H1 (cell line): ENCODE measurements around the gene OR10V1. TPM values are rescaled to one million over a fixed set of nuclear protein-coding genes. Genes with fewer than 3 reads are reported as not detected.

ENCODE experiments used
- CTCF ChIA-PET: fragments of 300-600 bp; sonication (Branson Sonifier 250); formaldehyde crosslinking; loops from one replicate; lab custom pipeline; 2021; ENCODE audit not compliant: partially characterized antibody; lab: Charles Lee
- POLR2A ChIA-PET: fragments of 300-600 bp; sonication (Branson Sonifier 250); formaldehyde crosslinking; loops from one replicate; lab custom pipeline; 2021; ENCODE audit warnings: inconsistent platforms; ENCODE audit not compliant: partially characterized antibody; lab: Charles Lee
- DNase-seq, 2 experiments: peaks; one replicate each; pipeline versions ENCODE4 v3.0.0 to v3.0.0-alpha.2; 2010 to 2022; ENCODE audit warnings: low spot score in 2 of 2, low read depth in 1 of 2, mixed read lengths in 1 of 2
- FAIRE-seq: peaks from 2 replicates; lab custom pipeline; 2011; peaks lifted over from hg19 to GRCh38; lab: Jason Lieb, UNC
- H2AFZ ChIP-seq: 2 replicates; pipeline ENCODE4 v1.8.1; 2012; ENCODE audit warnings: low read length, inconsistent platforms
- H2AK5ac ChIP-seq: 2 replicates; pipeline ENCODE4 v1.6.1; 2013; ENCODE audit warnings: low read depth, low read length
- H2BK120ac ChIP-seq: replicated peaks from 2 replicates; pipeline ENCODE3; 2013; ENCODE audit warnings: low read depth, low read length, inconsistent platforms
- H2BK12ac ChIP-seq: 2 replicates; pipeline ENCODE4 v1.6.1; 2013; ENCODE audit warnings: low read depth, low read length
- H2BK15ac ChIP-seq: 2 replicates; pipeline ENCODE4 v1.6.1; 2013; ENCODE audit warnings: low read length
- H2BK20ac ChIP-seq: 2 replicates; pipeline ENCODE4 v1.6.1; 2013; ENCODE audit warnings: low read length
- H2BK5ac ChIP-seq: 2 replicates; pipeline ENCODE4 v1.6.1; 2013; ENCODE audit warnings: low read depth, low read length
- H3K14ac ChIP-seq: 2 replicates; pipeline ENCODE4 v1.6.1; 2013; ENCODE audit warnings: inconsistent platforms; ENCODE audit not compliant: insufficient read length
- H3K18ac ChIP-seq: 2 replicates; pipeline ENCODE4 v1.6.1; 2013; ENCODE audit warnings: low read length; ENCODE audit errors: extremely low read depth
- H3K23ac ChIP-seq: 2 replicates; pipeline ENCODE4 v1.6.1; 2013; ENCODE audit warnings: inconsistent platforms; ENCODE audit not compliant: insufficient read length
- H3K23me2 ChIP-seq: 2 replicates; pipeline ENCODE4 v1.6.1; 2013; ENCODE audit warnings: low read depth, low read length
- H3K27ac ChIP-seq: 2 replicates; pipeline ENCODE4 v1.6.1; 2011; ENCODE audit warnings: low read depth, low read length, inconsistent platforms
- H3K27me3 ChIP-seq, 4 experiments: replicated peaks in 1 of 4; 1 replicate in 1 of 4; 2 replicates in 3 of 4; pipeline versions ENCODE4 v1.6.1 to v1.8.1; 2011 to 2013; ENCODE audit warnings: low read length in 3 of 4, mild to moderate bottlenecking in 3 of 4, inconsistent platforms in 2 of 4, mixed read lengths in 2 of 4, moderate library complexity in 1 of 4; ENCODE audit not compliant: control insufficient read depth in 3 of 4, insufficient read depth in 3 of 4; ENCODE audit errors: extremely low read depth in 1 of 4
- H3K36me3 ChIP-seq, 4 experiments: 2 replicates each; pipeline versions ENCODE4 v1.6.1 to v1.8.1; 2011 to 2013; ENCODE audit warnings: mild to moderate bottlenecking in 4 of 4, low read length in 3 of 4, moderate library complexity in 2 of 4, control low read depth in 1 of 4, inconsistent platforms in 1 of 4; ENCODE audit not compliant: insufficient read depth in 4 of 4, control insufficient read depth in 2 of 4
- H3K4ac ChIP-seq: replicated peaks from 2 replicates; pipeline ENCODE3; 2013; ENCODE audit warnings: low read length, low read depth, mixed read lengths, inconsistent platforms; ENCODE audit not compliant: insufficient read length
- H3K4me1 ChIP-seq, 4 experiments: replicated peaks in 1 of 4; 1 replicate in 1 of 4; 2 replicates in 3 of 4; pipeline versions ENCODE4 v1.6.1 to v1.8.1; 2011 to 2013; ENCODE audit warnings: low read length in 3 of 4, inconsistent platforms in 2 of 4, mixed read lengths in 1 of 4; ENCODE audit not compliant: insufficient read depth in 4 of 4, control insufficient read depth in 3 of 4
- H3K4me2 ChIP-seq, 2 experiments: 2 replicates each; pipeline versions ENCODE4 v1.6.1 to v1.8.1; 2011 to 2013; ENCODE audit warnings: low read depth in 2 of 2, low read length in 2 of 2, control low read depth in 1 of 2, inconsistent platforms in 1 of 2, mild to moderate bottlenecking in 1 of 2; ENCODE audit not compliant: insufficient read depth in 1 of 2
- H3K4me3 ChIP-seq, 4 experiments: fragments of 200-600, 300-600 bp in 1 of 4; sonication (generic), shearing (Covaris generic), sonication (Bioruptor Twin) in 1 of 4; 2 replicates each; pipeline versions ENCODE4 v1.5.1 to v1.8.1; 2011 to 2016; ENCODE audit warnings: low read length in 4 of 4, low read depth in 3 of 4, control low read depth in 2 of 4, inconsistent platforms in 2 of 4, mild to moderate bottlenecking in 2 of 4, mixed read lengths in 1 of 4, moderate library complexity in 1 of 4; ENCODE audit not compliant: insufficient read depth in 2 of 4; ENCODE audit errors: extremely low read depth in 1 of 4
- H3K56ac ChIP-seq: replicated peaks from 2 replicates; pipeline ENCODE3; 2013; ENCODE audit warnings: low read depth, mild to moderate bottlenecking, mixed read lengths, low read length, inconsistent platforms; ENCODE audit not compliant: insufficient read length
- H3K79me1 ChIP-seq: 2 replicates; pipeline ENCODE4 v1.6.1; 2013; ENCODE audit warnings: low read depth, low read length, control low read depth
- H3K79me2 ChIP-seq, 2 experiments: 2 replicates each; pipeline versions ENCODE4 v1.6.1 to v1.8.1; 2012 to 2013; ENCODE audit warnings: low read length in 2 of 2, mild to moderate bottlenecking in 2 of 2, inconsistent platforms in 1 of 2; ENCODE audit not compliant: insufficient read depth in 2 of 2, control insufficient read depth in 1 of 2
- H3K9ac ChIP-seq, 4 experiments: replicated peaks in 1 of 4; 1 replicate in 1 of 4; 2 replicates in 3 of 4; pipeline versions ENCODE4 v1.6.1 to v1.8.1; 2011 to 2013; ENCODE audit warnings: low read depth in 3 of 4, low read length in 3 of 4, control low read depth in 2 of 4, mild to moderate bottlenecking in 2 of 4, moderate library complexity in 2 of 4, inconsistent platforms in 1 of 4; ENCODE audit errors: extremely low read depth in 1 of 4
- H3K9me3 ChIP-seq, 2 experiments: 2 replicates each; pipeline versions ENCODE4 v1.6.1 to v1.8.1; 2012 to 2013; ENCODE audit warnings: mild to moderate bottlenecking in 2 of 2, moderate library complexity in 2 of 2, control low read depth in 1 of 2, inconsistent platforms in 1 of 2, low read depth in 1 of 2, low read length in 1 of 2, mixed read lengths in 1 of 2; ENCODE audit not compliant: insufficient read depth in 2 of 2
- H4K20me1 ChIP-seq, 2 experiments: replicated peaks in 1 of 2; 2 replicates each; pipeline versions ENCODE3 to v1.8.1; 2011 to 2013; ENCODE audit warnings: inconsistent platforms in 2 of 2, low read length in 2 of 2, mild to moderate bottlenecking in 1 of 2; ENCODE audit not compliant: insufficient read depth in 2 of 2, control insufficient read depth in 1 of 2
- H4K5ac ChIP-seq: 2 replicates; pipeline ENCODE4 v1.6.1; 2013; ENCODE audit warnings: low read length, low read depth, mixed read lengths, inconsistent platforms; ENCODE audit not compliant: insufficient read length
- H4K8ac ChIP-seq: 2 replicates; pipeline ENCODE4 v1.8.0; 2013; ENCODE audit warnings: mild to moderate bottlenecking, moderate library complexity, low read length, inconsistent platforms; ENCODE audit not compliant: insufficient read depth; ENCODE audit errors: extremely low read depth
- H4K91ac ChIP-seq: replicated peaks from 2 replicates; pipeline ENCODE3; 2013; ENCODE audit warnings: low read length, mixed read lengths, inconsistent platforms; ENCODE audit not compliant: insufficient read length
- CHD1 ChIP-seq: IDR thresholded peaks from 2 replicates; pipeline ENCODE4 v1.6.1; 2012; ENCODE audit warnings: low read depth, low read length, improper control_type of control experiment
- CHD2 ChIP-seq: IDR thresholded peaks from 2 replicates; pipeline ENCODE4 v1.6.1; 2012; ENCODE audit warnings: low read length, improper control_type of control experiment
- CREB1 ChIP-seq: IDR thresholded peaks from 2 replicates; pipeline ENCODE4 v1.6.1; 2012; ENCODE audit warnings: inconsistent platforms
- JUN ChIP-seq: IDR thresholded peaks from 2 replicates; pipeline ENCODE4 v1.6.1; 2011; ENCODE audit warnings: low read depth, mild to moderate bottlenecking, improper control_type of control experiment, low read length
- KDM1A ChIP-seq: fragments of 200-600, 300-600 bp; sonication (generic); IDR thresholded peaks from 2 replicates; pipeline ENCODE4 v1.7.1; 2016; ENCODE audit warnings: mild to moderate bottlenecking, low read length, borderline replicate concordance
- POLR2AphosphoS5 ChIP-seq: IDR thresholded peaks from 2 replicates; pipeline ENCODE4 v1.6.1; 2011; ENCODE audit warnings: low read depth, low read length
- RBBP5 ChIP-seq: IDR thresholded peaks from 2 replicates; pipeline ENCODE4 v1.7.1; 2012; ENCODE audit warnings: low read depth, mild to moderate bottlenecking, inconsistent platforms, low read length, moderate library complexity, borderline replicate concordance
- RNF2 ChIP-seq: fragments of 200-900, 300-1000 bp; sonication (generic); IDR thresholded peaks from 2 replicates; pipeline ENCODE4 v1.7.1; 2016; ENCODE audit warnings: borderline replicate concordance, low read depth, mild to moderate bottlenecking, antibody characterized with exemption, low read length; ENCODE audit not compliant: poor library complexity, severe bottlenecking; ENCODE audit errors: missing control alignments
- YY1 ChIP-seq: IDR thresholded peaks from 2 replicates; pipeline ENCODE4 v1.6.1; 2011; ENCODE audit warnings: low read depth, mild to moderate bottlenecking, low read length
- WGBS, 2 experiments: shearing (Covaris generic) in 1 of 2; methylation state at CpG; one replicate each; pipeline versions ENCODE4 v1.1.6 to v1.1.7; 2013 to 2015; ENCODE audit warnings: low lambda C conversion rate in 2 of 2, mixed read lengths in 2 of 2, inconsistent platforms in 1 of 2, low coverage in 1 of 2, missing lambda C conversion rate in 1 of 2; ENCODE audit not compliant: insufficient replicate concordance in 2 of 2, insufficient coverage in 1 of 2, insufficient read length in 1 of 2; ENCODE audit errors: extremely low coverage in 1 of 2, missing lambda C conversion rate in 1 of 2; 5-methylcytosine and 5-hydroxymethylcytosine counted together
- polyA plus RNA-seq, 7 experiments: library from polyadenylated mRNA; depleted of rRNA in 3 of 7; stranded (reverse) in 5 of 7; unstranded in 2 of 7; fragments of >200 nt in 5 of 7; fragments of 200-250 nt in 2 of 7; gene quantifications; 1 replicate in 5 of 7; 2 replicates in 1 of 7; 4 replicates in 1 of 7; pipeline versions ENCODE4 v1.2.1 to v1.2.3, GENCODE V29; 2011 to 2013; ENCODE audit warnings: missing spikeins in 2 of 7, mixed read lengths in 2 of 7
- total RNA-seq: library from RNA; stranded (reverse); fragmentation: NEBNext Ultra II Directional; extraction: Animal tissue kit (Norgen Biotek cat#: 25700); gene quantifications from 2 replicates; pipeline ENCODE4 v1.2.1, GENCODE V29; 2021

The OR10V1 gene
- total and polyA plus RNA-seq, 2 of the 8 experiments (the other 6 are each of a cell fraction or from before 2014, with no cell fraction given) = not detected

- Histone ChIP-seq H2AK5ac (no peak overlapping the region), H4K5ac (no peak overlapping the region), H3K79me1 (no peaks in the 10 kb centered on the region), H2BK120ac (no peak overlapping the region), H3K36me3 (no peaks in the 10 kb centered on the region), H3K4me1 (no peaks in the 10 kb centered on the region), H4K20me1 (no peaks in the 10 kb centered on the region), H3K23me2 (no peaks in the 10 kb centered on the region), H3K79me2 (no peaks in the 10 kb centered on the region), H3K14ac (no peak overlapping the region), H4K91ac (no peak overlapping the region), H3K23ac (no peak overlapping the region), H2BK12ac (no peak overlapping the region), H3K9ac (no peak overlapping the region), H4K8ac (no peak overlapping the region), H2BK20ac (no peak overlapping the region), H3K18ac (no peak overlapping the region), H2AFZ (no peak overlapping the region)
- FAIRE-seq (no peak), DNase-seq (no peak)
- WGBS, 2 experiments = 85% methylated on average over 1 of the region's 1 CpG; no CpG with 5 or more reads in 1 of the 2 experiments
- no peak for TF ChIP-seq CREB1
- no peak for TF ChIP-seq JUN
- no peak for TF ChIP-seq RBBP5
- TF ChIP-seq CHD1 = no peak
- TF ChIP-seq YY1 = no peak
- TF ChIP-seq CHD2 = no peak
- no peak for TF ChIP-seq KDM1A
- no peak for TF ChIP-seq RNF2
- no peak for TF ChIP-seq POLR2AphosphoS5
- TF ChIP-seq, all 59 proteins: peak for 0
- H2BK15ac ChIP-seq = no peak overlapping the region
- no peaks in the 10 kb centered on the region for H3K27me3 ChIP-seq
- no peaks in the 10 kb centered on the region for H3K9me3 ChIP-seq
- H3K4ac ChIP-seq = no peak overlapping the region
- CTCF ChIA-PET = no interaction called here
- no peak overlapping the region for H3K4me3 ChIP-seq
- no peak overlapping the region for H3K4me2 ChIP-seq
- POLR2A ChIA-PET = no interaction called here
- no peak overlapping the region for H3K56ac ChIP-seq
- no peak overlapping the region for H2BK5ac ChIP-seq
- H3K27ac ChIP-seq = no peak overlapping the region
Measured at GRCh38 chr11:59727426-59727825, 13.8 kb upstream of the OR10V1 start.
